ENCODE results near the gene LRRC47. TPM values are rescaled to one million over a fixed set of nuclear protein-coding genes. Genes with fewer than 3 reads are reported as not detected.

The LRRC47 gene
- total RNA-seq, 2 donors from 2014 or later = 42.4 to 53.8 TPM

- no peak for TF ChIP-seq POLR2AphosphoS5 (IDR thresholded peaks at IDR 0.05)
- TF ChIP-seq POLR2A (IDR thresholded peaks at IDR 0.05) = no peak
- TF ChIP-seq CTCF (IDR thresholded peaks at IDR 0.05) = no peak
- no peaks in the 10 kb centered on the region for H3K36me3 ChIP-seq
- no peak overlapping the region for H3K27ac ChIP-seq
- H3K4me1 ChIP-seq (replicated peaks) = peaks cover 1% of the 10 kb centered on the region
- intact Hi-C loops (cut with DNase I) = no loop called here
- no peak overlapping the region for H3K4me3 ChIP-seq
- no peaks in the 10 kb centered on the region for H3K9me3 ChIP-seq
- 86% methylated on average over 24 of the region's 24 CpGs for WGBS
- no peaks in the 10 kb centered on the region for H3K27me3 ChIP-seq (replicated peaks; ENCODE audit: insufficient read depth)
- no peak for DNase-seq (ENCODE audit: low spot score)
Measured at GRCh38 chr1:3742439-3743298, 53.6 kb downstream of the LRRC47 start.

GRCh38 chr1:3741566-3742438, 54.5 kb downstream of the LRRC47 start:
- Histone ChIP-seq H3K9me3 (no peaks in the 10 kb centered on the region), H3K27ac (no peak overlapping the region), H3K4me3 (no peak overlapping the region), H3K36me3 (no peaks in the 10 kb centered on the region), H3K27me3 (replicated peaks; ENCODE audit: insufficient read depth) (no peaks in the 10 kb centered on the region), H3K4me1 (replicated peaks) (no peaks in the 10 kb centered on the region)
- no peak for DNase-seq (ENCODE audit: low spot score)
- WGBS = 88% methylated on average over 22 of the region's 22 CpGs
- intact Hi-C loops (cut with DNase I) = no loop called here
- no peak for TF ChIP-seq CTCF (IDR thresholded peaks at IDR 0.05)
- TF ChIP-seq POLR2AphosphoS5 (IDR thresholded peaks at IDR 0.05) = no peak
- no peak for TF ChIP-seq POLR2A (IDR thresholded peaks at IDR 0.05)

GRCh38 chr1:3740752-3741151, 55.5 kb downstream of the LRRC47 start:
- no peaks in the 10 kb centered on the region for H3K36me3 ChIP-seq
- no peaks in the 10 kb centered on the region for H3K9me3 ChIP-seq
- no peaks in the 10 kb centered on the region for H3K27me3 ChIP-seq (replicated peaks; ENCODE audit: insufficient read depth)
- no peak for TF ChIP-seq POLR2AphosphoS5 (IDR thresholded peaks at IDR 0.05)
- TF ChIP-seq POLR2A (IDR thresholded peaks at IDR 0.05) = no peak
- no peak for TF ChIP-seq CTCF (IDR thresholded peaks at IDR 0.05)
- no peaks in the 10 kb centered on the region for H3K4me1 ChIP-seq (replicated peaks)
- 95% methylated on average over 13 of the region's 13 CpGs for WGBS
- intact Hi-C loops (cut with DNase I) = no loop called here
- DNase-seq (ENCODE audit: low spot score) = no peak
- H3K27ac ChIP-seq = no peak overlapping the region
- no peak overlapping the region for H3K4me3 ChIP-seq

- no peaks in the 10 kb centered on the region for H3K36me3 ChIP-seq
- TF ChIP-seq CTCF (IDR thresholded peaks at IDR 0.05) (no peak), POLR2AphosphoS5 (IDR thresholded peaks at IDR 0.05) (no peak), POLR2A (IDR thresholded peaks at IDR 0.05) (no peak)
- intact Hi-C loops (cut with DNase I) = no loop called here
- 88% methylated on average over 9 of the region's 9 CpGs for WGBS
- H3K4me3 ChIP-seq = no peak overlapping the region
- H3K27ac ChIP-seq = no peak overlapping the region
- DNase-seq (ENCODE audit: low spot score) = no peak
- no peaks in the 10 kb centered on the region for H3K9me3 ChIP-seq
- H3K27me3 ChIP-seq (replicated peaks; ENCODE audit: insufficient read depth) = no peaks in the 10 kb centered on the region
- no peaks in the 10 kb centered on the region for H3K4me1 ChIP-seq (replicated peaks)
Measured at GRCh38 chr1:3740042-3740441, 56.3 kb downstream of the LRRC47 start.
